Uterus (tissue), 2 donors: ENCODE measurements around the gene PPHLN1.

Experiments used
- POLR2A ChIP-seq, 2 donors: fragments of 450-650 bp; IDR thresholded peaks; one replicate each; pipeline ENCODE4 v1.6.1; 2016; ENCODE audit warnings: antibody characterized with exemption in 2 of 2, mild to moderate bottlenecking in 1 of 2, moderate library complexity in 1 of 2
- TF ChIP-seq, protein P1 (sequence below), 4 experiments: fragments of 200-600 bp in 2 of 4; fragments of 450-650 bp in 2 of 4; sonication (generic) in 2 of 4; IDR thresholded peaks; one replicate each; pipeline ENCODE4 v1.5.1; 2016 to 2019; ENCODE audit warnings: antibody characterized with exemption in 4 of 4, mild to moderate bottlenecking in 2 of 4, moderate library complexity in 1 of 4

DNA sequence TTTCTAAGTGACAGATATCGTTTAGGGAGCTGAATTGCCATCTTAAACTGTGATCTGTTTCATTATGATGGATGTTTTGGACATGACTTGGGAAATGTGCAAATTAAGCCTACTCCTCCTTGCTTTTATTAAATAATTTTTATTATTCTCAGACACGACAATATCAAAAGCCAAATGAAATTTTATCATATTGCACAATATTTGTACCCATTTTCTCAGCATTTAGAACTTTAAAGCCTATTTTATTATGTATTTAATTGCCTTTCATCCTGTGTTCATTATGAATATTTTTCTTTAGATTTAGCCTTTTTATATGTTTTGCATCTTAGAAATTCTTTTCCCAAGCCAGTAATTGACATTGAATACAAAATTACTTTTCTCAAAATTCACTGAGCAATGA, 102.9 kb downstream of the PPHLN1 start:
- no peak for TF ChIP-seq POLR2A (IDR thresholded peaks at IDR 0.05)
- TF ChIP-seq, protein P1, sequence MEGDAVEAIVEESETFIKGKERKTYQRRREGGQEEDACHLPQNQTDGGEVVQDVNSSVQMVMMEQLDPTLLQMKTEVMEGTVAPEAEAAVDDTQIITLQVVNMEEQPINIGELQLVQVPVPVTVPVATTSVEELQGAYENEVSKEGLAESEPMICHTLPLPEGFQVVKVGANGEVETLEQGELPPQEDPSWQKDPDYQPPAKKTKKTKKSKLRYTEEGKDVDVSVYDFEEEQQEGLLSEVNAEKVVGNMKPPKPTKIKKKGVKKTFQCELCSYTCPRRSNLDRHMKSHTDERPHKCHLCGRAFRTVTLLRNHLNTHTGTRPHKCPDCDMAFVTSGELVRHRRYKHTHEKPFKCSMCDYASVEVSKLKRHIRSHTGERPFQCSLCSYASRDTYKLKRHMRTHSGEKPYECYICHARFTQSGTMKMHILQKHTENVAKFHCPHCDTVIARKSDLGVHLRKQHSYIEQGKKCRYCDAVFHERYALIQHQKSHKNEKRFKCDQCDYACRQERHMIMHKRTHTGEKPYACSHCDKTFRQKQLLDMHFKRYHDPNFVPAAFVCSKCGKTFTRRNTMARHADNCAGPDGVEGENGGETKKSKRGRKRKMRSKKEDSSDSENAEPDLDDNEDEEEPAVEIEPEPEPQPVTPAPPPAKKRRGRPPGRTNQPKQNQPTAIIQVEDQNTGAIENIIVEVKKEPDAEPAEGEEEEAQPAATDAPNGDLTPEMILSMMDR (IDR thresholded peaks at IDR 0.05) = no peak
